ENCODE data around the gene AFDN.

The AFDN gene

DNA sequence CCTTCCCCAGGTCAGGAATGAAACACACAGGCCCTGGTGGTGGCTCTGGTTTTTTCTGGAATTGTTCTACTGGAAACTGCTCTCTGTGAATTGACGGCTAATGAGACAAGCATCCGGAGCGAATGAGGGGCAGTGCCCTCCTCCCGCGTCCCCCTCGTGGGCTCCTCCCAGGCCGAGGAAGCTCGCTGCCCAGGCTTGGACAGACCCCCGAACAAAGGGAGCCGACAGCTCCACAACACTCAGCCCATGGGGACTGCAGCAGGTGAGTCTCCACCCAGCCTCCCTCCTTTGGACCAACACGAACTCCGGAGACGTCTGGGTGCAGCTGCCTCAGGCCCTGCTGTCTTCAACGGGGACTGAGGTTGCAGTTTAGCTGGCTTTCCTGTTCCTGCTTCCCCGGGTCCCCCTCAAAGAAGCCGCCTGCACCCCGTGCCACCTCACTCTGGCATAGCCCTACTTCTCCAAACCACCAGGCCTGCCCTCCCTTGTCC is 31.3 kb upstream of the AFDN start:
- DNase-seq = no peak

DNA sequence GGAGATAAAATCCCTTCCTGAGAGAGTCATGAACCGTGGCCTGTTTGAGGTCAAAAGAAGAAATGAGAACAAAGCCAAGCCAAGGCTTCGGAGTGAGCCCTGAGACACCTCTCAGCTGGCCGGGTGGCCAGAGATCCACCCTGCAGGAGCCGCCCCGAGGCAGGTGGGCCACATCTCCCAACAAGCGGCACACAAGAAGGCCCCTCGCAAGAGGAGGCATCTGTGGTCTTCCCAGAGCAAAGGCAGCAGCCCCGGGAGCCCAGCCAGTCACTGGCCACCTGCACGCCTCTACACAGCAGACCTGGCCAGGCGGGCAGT is 30.9 kb upstream of the AFDN start:
- no peak for DNase-seq

GRCh38 chr6:167796192-167796981 is 30.3 kb upstream of the AFDN start:
- DNase-seq = no peak

DNA sequence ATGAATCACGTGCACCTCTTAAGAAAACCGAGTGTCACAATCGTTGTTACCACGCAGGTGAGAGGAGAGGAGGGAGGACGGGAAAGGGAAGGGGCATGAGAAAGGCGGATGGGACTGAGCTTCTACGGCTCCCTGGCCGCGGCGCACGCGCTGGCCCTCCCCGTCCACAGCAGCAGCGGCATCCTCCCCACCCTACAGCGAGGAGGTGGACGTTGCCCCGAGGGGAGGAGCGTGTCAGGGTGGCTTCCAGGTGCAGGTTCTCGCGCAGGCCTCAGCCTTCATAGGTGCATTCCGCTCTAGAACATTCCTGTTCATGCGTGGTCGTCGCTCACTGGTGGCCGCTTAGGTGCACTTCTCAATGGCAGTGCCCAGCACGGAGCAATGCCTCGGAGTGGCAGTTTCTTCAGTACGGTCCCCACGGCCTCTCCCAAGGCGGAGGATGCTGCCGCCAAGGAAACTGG is 29.7 kb upstream of the AFDN start:
- DNase-seq = no peak

GRCh38 chr6:167797476-167798265 is 29.0 kb upstream of the AFDN start:
- no peak for DNase-seq

- no peak for DNase-seq
Measured at GRCh38 chr6:167798453-167798852, 28.3 kb upstream of the AFDN start.

DNA sequence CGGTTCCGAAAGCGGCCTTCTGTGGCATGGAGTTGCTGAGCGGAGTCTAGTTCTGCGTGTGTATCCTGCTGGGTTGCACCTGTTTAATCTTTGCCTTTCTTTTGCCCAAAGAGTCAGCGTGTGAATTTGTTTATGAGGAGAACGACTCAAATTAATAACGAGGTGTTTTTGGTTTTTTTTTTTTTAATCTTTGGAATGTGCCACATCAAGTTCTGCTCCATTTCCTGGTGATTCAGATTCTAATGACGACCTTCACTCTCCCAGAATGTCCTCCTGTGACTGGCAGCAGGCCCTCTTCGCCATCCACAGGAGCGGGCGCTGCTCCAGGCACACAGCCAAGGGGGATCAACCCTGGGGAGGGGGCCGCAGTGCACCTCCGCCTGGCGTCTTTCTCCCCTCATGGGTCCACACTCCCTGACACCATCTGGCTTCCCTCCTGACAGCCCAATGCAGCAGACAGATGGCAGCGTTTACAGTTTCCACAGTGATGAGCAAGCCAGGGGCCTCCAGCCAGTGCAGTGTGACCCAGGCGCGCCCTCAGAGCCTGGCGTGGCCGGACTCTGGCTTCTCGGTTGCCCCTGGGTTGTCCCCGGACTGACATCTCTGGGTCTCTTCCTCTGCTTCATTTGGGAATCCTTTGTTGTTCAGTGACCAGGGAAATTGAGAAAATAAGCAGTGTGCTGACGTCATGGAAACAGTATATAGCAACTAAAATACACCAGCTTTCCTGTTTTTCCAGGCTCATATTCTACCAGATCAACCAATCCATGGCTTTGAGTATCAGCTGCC is 27.5 kb upstream of the AFDN start:
- DNase-seq = no peak

GRCh38 chr6:167800549-167800948 is 26.2 kb upstream of the AFDN start:
- no peak for DNase-seq

DNA sequence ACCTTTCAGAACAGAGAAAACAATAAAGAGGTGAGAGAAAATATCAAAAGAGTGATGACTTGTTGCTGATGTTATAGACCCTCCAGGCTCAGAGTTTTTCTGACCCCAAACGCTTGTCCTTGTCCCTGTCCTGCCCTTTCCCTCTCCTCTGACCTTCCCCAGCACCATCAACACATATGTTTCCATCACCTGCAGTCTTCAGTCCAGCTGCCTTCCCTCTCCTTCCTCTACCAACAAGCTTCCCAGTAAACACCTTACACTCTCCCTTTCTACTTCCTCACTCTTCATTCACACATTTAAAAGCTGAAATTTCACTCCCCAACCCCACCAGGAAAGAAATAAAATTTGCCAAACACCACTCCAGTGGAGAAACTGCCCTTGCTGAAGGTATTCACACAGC is 25.4 kb upstream of the AFDN start:
- no peak for DNase-seq

DNA sequence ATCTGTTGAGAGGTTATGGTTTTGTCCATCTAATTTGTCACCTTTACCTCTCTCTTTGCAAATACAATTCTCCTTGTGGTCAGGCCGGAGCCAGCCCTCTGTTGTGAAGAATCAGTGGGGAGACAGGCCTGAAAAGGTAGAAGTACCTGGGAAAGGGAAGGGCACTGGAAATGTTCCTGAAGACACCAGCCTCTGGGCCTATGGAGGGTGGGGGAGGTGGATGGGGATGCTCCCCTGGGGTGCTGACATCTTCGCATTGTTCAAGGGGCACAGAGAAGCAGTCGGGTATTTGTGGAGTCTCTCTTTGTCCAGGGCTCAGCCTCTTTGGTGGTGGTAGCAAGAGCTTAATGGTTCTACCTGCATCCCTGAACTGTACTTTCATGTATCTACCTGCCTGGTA is 24.4 kb upstream of the AFDN start:
- DNase-seq = no peak

GRCh38 chr6:167803816-167804215 is 22.9 kb upstream of the AFDN start:
- DNase-seq = no peak

DNA sequence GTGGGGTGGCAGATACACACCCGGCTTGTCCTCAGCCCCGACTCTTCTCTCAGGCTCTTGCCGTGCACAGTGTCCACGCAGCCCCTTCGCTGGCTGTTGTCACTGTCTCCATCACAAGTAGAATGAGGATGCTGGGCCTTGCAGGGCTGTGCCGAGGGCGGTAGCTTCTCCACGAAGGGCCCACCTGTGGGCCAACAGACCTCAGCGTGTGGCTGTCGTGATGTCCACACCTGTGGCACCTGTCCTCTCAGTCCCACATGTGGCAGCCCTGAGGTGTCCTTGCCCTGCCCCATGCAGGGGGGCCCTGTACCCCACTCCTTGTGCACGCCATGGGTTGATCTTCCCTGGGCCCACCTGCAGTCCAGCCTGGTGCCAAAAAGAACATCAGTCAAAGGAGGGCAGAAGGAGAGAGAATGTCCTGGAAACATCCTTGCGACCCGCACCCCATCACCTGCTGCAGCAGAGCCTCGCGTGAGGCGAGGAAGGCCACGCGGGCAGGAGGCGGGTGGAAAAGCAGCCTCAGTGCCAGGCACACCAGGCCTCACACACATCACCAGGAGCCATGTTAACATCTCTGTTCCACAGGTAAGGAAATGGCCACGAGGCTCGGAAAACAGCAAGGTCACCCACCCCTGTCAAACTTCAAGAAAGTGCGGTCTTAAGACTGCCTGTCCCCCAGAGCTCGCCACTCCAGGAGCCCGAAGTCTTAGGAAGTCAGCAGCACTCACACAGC is 22.3 kb upstream of the AFDN start:
- no peak for DNase-seq

GRCh38 chr6:167805349-167806060 is 21.2 kb upstream of the AFDN start:
- no peak for DNase-seq

GRCh38 chr6:167806061-167806700 is 20.5 kb upstream of the AFDN start:
- no peak for DNase-seq

DNA sequence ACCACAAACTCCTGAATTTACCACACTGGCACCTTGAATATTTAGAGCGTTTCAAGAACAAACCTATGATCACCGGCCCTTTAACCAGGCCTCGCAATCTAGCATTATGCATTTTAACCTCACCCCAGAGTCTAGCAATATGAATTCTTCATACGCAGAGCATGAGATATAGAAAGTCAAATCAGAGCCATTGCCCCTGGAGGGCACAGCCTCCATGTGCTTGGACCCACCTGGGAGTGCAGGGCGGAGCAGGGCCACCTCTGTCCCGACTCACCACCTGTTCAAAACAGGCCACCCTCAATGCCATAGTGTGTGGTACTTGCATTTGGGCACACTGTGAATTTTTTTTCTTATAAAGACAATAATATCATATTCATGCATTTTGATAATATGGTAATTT is 19.5 kb upstream of the AFDN start:
- DNase-seq = no peak

DNA sequence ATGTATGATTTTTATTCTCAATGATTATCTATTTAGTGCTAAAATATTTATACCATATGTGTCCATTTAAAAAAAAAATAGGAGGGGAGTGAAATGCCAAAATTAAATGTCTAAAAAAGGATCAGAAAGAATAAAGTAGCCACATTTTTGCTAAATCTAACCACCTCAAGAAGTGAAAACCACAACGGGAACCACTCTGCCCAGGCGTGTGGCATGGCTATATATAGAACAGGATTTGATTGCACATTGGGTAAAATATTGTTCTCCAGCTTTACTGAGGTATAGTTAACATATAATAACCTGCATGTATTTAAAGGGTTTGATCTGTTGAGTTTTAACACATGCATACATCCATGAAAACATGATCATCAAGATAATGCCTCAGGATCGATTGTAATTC is 19.0 kb upstream of the AFDN start:
- DNase-seq = no peak

GRCh38 chr6:167811040-167811439 is 15.7 kb upstream of the AFDN start:
- DNase-seq = no peak

- DNase-seq = no peak
Measured at GRCh38 chr6:167811442-167812087, 15.1 kb upstream of the AFDN start.

DNA sequence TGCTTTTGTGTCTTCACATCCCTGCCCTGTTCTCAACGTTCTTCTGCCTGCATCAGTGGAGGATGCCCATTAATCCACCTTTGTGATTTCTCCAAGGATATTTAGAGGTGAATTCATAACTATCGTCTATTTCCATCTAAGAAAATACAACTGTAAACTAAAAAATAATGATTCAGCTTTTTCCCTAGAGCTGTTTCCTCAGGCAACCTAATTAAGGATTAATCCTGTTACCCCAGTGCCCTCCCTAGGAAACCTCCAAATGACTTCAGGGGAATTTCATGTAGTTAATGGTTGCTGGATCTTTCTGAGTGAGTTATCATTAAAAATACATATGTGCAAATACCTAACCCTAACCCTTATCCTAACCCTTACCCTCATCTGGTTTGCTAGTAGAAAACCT is 14.6 kb upstream of the AFDN start:
- DNase-seq = no peak

- no peak for DNase-seq
Measured at GRCh38 chr6:167815296-167815980, 11.3 kb upstream of the AFDN start.
